SU-DHL-6 (cell line): ENCODE data around the gene OGT.

Source experiments
- H2AFZ ChIP-seq: fragments of 200-600 bp; sonication (generic); 2 replicates; pipeline ENCODE4 v1.6.1; 2014; ENCODE audit warnings: low read depth, mild to moderate bottlenecking, moderate library complexity, mixed read lengths, antibody characterized with exemption, low read length; ENCODE audit not compliant: severe bottlenecking
- H3F3A ChIP-seq: fragments of 200-600 bp; shearing (Covaris generic); 2 replicates; pipeline ENCODE4 v1.6.0; 2016; ENCODE audit warnings: antibody characterized with exemption, mild to moderate bottlenecking; ENCODE audit not compliant: insufficient read depth
- H3K27ac ChIP-seq: fragments of 200-600 bp; sonication (generic); 2 replicates; pipeline ENCODE4 v1.5.1; 2016; ENCODE audit warnings: low read depth, mild to moderate bottlenecking, low read length, moderate library complexity, mixed read lengths
- H3K27me3 ChIP-seq: fragments of 200-600 bp; sonication (generic), shearing (Covaris generic); 2 replicates; pipeline ENCODE4 v1.6.0; 2014; ENCODE audit warnings: mild to moderate bottlenecking, low read length
- H3K36me3 ChIP-seq: fragments of 200-600 bp; sonication (generic); 2 replicates; pipeline ENCODE4 v1.6.1; 2014; ENCODE audit warnings: mild to moderate bottlenecking, low read length, mixed read lengths
- H3K4me2 ChIP-seq: fragments of 300-600, 200-600 bp; shearing (Covaris generic), sonication (generic); 2 replicates; pipeline ENCODE4 v1.6.0; 2014; ENCODE audit warnings: low read length, low read depth, mild to moderate bottlenecking; ENCODE audit not compliant: poor library complexity, severe bottlenecking
- H3K4me3 ChIP-seq: fragments of 200-600 bp; sonication (generic); 2 replicates; pipeline ENCODE4 v1.5.1; 2014; ENCODE audit warnings: antibody characterized with exemption, low read length, mild to moderate bottlenecking, mixed read lengths; ENCODE audit not compliant: insufficient read depth, poor library complexity, severe bottlenecking
- H3K79me2 ChIP-seq: fragments of 200-600 bp; sonication (generic); 2 replicates; pipeline ENCODE4 v1.6.1; 2014; ENCODE audit warnings: mild to moderate bottlenecking, low read length, moderate library complexity; ENCODE audit not compliant: insufficient read depth
- H3K9ac ChIP-seq: fragments of 200-600 bp; sonication (generic); 2 replicates; pipeline ENCODE4 v1.7.0; 2014; ENCODE audit warnings: mild to moderate bottlenecking, low read length
- H3K9me2 ChIP-seq: fragments of 200-600 bp; sonication (generic); replicated peaks from 2 replicates; pipeline ENCODE4 v1.6.1; 2014; ENCODE audit warnings: low read length; ENCODE audit not compliant: insufficient read depth
- H3K9me3 ChIP-seq: fragments of 200-600 bp; sonication (generic); 2 replicates; pipeline ENCODE4 v1.6.1; 2014; ENCODE audit warnings: low read length, mixed read lengths; ENCODE audit not compliant: insufficient read depth
- H4K20me1 ChIP-seq: fragments of 200-600 bp; sonication (generic); 2 replicates; pipeline ENCODE4 v1.6.1; 2014; ENCODE audit warnings: low read depth, mild to moderate bottlenecking, antibody characterized with exemption, low read length, moderate library complexity, mixed read lengths
- EZH2phosphoT487 ChIP-seq: fragments of 200-600 bp; sonication (generic), shearing (Covaris generic); conservative IDR thresholded peaks from 2 replicates; pipeline ENCODE4 v1.6.1; 2018; ENCODE audit warnings: mild to moderate bottlenecking, antibody characterized with exemption, low read length, moderate library complexity, mixed read lengths
- TF ChIP-seq, protein P1 (sequence below): fragments of 200-600 bp; sonication (generic); IDR thresholded peaks from one replicate; pipeline ENCODE4 v1.5.1; 2017; ENCODE audit warnings: antibody characterized with exemption, mild to moderate bottlenecking, low read length, moderate library complexity; ENCODE audit not compliant: insufficient read depth, poor library complexity, severe bottlenecking

Gene OGT

DNA sequence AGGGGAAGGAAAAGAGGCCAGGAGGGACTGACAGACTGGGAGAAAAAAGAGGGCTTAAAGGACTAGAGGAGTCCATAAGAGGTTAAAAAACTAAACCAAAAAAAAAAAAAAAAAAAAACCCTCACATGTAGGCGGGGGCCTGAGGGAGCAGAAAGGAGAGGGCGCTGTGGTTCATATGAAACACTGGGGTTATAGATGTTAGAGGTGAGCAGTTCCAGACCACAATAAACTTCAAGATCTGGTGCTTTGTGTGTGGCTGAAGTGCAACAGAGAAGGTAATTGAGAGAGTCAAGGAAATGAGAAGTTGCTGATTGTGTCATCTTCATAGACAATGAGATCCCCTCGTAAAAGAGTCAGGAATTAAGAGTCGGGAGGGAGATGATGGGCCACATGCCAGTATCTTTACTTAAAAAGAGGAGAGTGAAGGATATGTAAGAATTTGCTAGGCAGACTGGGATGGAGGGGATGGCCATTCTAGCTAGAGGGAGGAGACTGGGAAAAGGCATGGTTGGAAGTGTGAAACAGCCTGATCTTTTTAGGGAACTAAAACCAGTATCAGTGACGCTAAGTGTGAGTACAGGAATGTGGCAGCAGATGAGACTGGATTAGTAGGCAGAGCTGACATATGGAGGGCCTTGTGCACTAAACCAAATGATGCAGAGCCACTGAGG, 18.4 kb upstream of the OGT start:
- Histone ChIP-seq H3K9me3 (no peaks in the 10 kb centered on the region), H3K4me2 (no peak overlapping the region), H2AFZ (no peak overlapping the region), H3K36me3 (no peaks in the 10 kb centered on the region), H3K9ac (no peak overlapping the region), H3K79me2 (no peaks in the 10 kb centered on the region), H3K9me2 (no peaks in the 10 kb centered on the region), H3K27me3 (no peaks in the 10 kb centered on the region), H3F3A (no peaks in the 10 kb centered on the region), H3K4me3 (no peak overlapping the region), H4K20me1 (no peaks in the 10 kb centered on the region), H3K27ac (no peak overlapping the region)
- TF ChIP-seq, protein P1, sequence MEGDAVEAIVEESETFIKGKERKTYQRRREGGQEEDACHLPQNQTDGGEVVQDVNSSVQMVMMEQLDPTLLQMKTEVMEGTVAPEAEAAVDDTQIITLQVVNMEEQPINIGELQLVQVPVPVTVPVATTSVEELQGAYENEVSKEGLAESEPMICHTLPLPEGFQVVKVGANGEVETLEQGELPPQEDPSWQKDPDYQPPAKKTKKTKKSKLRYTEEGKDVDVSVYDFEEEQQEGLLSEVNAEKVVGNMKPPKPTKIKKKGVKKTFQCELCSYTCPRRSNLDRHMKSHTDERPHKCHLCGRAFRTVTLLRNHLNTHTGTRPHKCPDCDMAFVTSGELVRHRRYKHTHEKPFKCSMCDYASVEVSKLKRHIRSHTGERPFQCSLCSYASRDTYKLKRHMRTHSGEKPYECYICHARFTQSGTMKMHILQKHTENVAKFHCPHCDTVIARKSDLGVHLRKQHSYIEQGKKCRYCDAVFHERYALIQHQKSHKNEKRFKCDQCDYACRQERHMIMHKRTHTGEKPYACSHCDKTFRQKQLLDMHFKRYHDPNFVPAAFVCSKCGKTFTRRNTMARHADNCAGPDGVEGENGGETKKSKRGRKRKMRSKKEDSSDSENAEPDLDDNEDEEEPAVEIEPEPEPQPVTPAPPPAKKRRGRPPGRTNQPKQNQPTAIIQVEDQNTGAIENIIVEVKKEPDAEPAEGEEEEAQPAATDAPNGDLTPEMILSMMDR = no peak
- TF ChIP-seq EZH2phosphoT487 = no peak

DNA sequence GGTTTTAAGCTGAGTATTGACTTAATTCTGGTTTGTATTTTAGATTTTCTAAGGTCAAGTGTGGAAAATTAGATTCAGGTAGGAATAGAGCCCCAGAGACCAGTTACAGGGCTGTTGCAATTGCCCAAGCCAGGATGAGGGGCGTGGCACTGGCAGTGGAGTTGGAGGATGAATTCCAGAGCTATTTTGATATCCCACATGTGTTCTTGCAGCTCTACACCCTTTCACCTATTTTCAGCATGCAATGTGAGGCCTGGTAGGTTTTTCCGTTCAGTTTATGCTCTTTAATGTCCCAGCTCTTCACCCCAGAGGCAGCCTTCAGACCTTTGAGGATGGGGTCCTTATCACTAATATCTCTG, 17.9 kb upstream of the OGT start:
- Histone ChIP-seq H2AFZ (no peak overlapping the region), H3K79me2 (no peaks in the 10 kb centered on the region), H3K4me3 (no peak overlapping the region), H3K27ac (no peak overlapping the region), H3K36me3 (no peaks in the 10 kb centered on the region), H3K9me2 (no peaks in the 10 kb centered on the region), H3F3A (no peaks in the 10 kb centered on the region), H3K9me3 (no peaks in the 10 kb centered on the region), H3K4me2 (no peak overlapping the region), H3K27me3 (no peaks in the 10 kb centered on the region), H4K20me1 (no peaks in the 10 kb centered on the region), H3K9ac (no peak overlapping the region)
- TF ChIP-seq EZH2phosphoT487 = no peak
- TF ChIP-seq, protein P1 = no peak

DNA sequence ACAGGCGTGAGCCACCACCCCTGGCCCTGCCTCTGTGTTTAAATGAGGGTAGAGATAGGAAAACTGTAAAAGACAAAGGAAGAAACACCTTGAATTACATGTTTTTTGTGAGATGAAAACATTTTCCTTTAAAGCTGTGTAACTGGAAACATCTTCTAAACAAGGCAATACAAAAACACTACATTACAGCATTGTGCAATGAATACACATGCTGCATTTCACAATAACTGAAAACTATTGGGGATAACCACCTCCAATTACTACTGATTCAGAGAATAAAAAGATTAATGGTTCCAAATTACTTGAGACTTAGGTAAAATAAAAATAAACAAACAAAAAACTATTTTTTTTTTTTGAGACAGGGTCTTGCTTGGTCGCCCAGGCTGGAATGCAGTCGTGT, 7.6 kb upstream of the OGT start:
- no peak for TF ChIP-seq EZH2phosphoT487
- TF ChIP-seq, protein P1 = no peak
- no peak overlapping the region for H3K4me2 ChIP-seq

More for the DNA sequence above, 7.6 kb upstream of the OGT start:
- Histone ChIP-seq H3K9me2 (no peaks in the 10 kb centered on the region), H3K9me3 (no peaks in the 10 kb centered on the region), H3K79me2 (no peaks in the 10 kb centered on the region), H3K27ac (no peak overlapping the region), H3K9ac (no peak overlapping the region), H4K20me1 (no peaks in the 10 kb centered on the region), H3K27me3 (no peaks in the 10 kb centered on the region), H2AFZ (no peak overlapping the region), H3K36me3 (no peaks in the 10 kb centered on the region), H3F3A (no peaks in the 10 kb centered on the region), H3K4me3 (no peak overlapping the region)
